HepG2 (cell line): ENCODE data around the gene FBF1. TPM values are rescaled to one million over a fixed set of nuclear protein-coding genes. Genes with fewer than 3 reads are reported as not detected.

Experiments used
- AGO2 ChIP-seq: fragments of 200-400 bp; formaldehyde crosslinking; optimal IDR thresholded peaks from 2 replicates; pipeline ENCODE3; 2017; ENCODE audit warnings: mild to moderate bottlenecking, low read depth, low read length, moderate library complexity
- AKAP8 ChIP-seq: sonication (generic); formaldehyde crosslinking; IDR thresholded peaks from 2 replicates; pipeline ENCODE4 v1.5.1; 2020; ENCODE audit warnings: mild to moderate bottlenecking, missing genetic modification reagents
- ARNT2 ChIP-seq: sonication (generic); formaldehyde crosslinking; IDR thresholded peaks from 2 replicates; pipeline ENCODE4 v1.8.0; 2022; ENCODE audit warnings: mild to moderate bottlenecking, low read depth, missing genetic modification reagents, moderate library complexity
- CREB3 ChIP-seq: sonication (generic); formaldehyde crosslinking; IDR thresholded peaks from 2 replicates; pipeline ENCODE4 v1.5.0; 2020; ENCODE audit warnings: missing genetic modification reagents
- HIC2 ChIP-seq: sonication (generic); formaldehyde crosslinking; IDR thresholded peaks from 2 replicates; pipeline ENCODE4 v1.9.0; 2022; ENCODE audit warnings: low read depth, missing genetic modification reagents
- KDM1A ChIP-seq: IDR thresholded peaks from 2 replicates; pipeline ENCODE4 v1.6.1; 2016; ENCODE audit warnings: missing compliant biosample characterization
- MTF2 ChIP-seq: sonication (generic); formaldehyde crosslinking; IDR thresholded peaks from 2 replicates; pipeline ENCODE4 v1.5.0; 2020; ENCODE audit warnings: missing genetic modification reagents, borderline replicate concordance
- NFYB ChIP-seq: sonication (generic); formaldehyde crosslinking; IDR thresholded peaks from 2 replicates; pipeline ENCODE4 v1.4.0; 2020; ENCODE audit warnings: missing genetic modification reagents
- PRPF4 ChIP-seq: fragments of 200-400 bp; formaldehyde crosslinking; IDR thresholded peaks from 2 replicates; pipeline ENCODE4 v1.6.1; 2016; ENCODE audit warnings: low read length, low read depth; ENCODE audit not compliant: poor library complexity, severe bottlenecking
- RFX1 ChIP-seq: fragments of 450-650 bp; IDR thresholded peaks from 2 replicates; pipeline ENCODE4 v1.6.1; 2017
- TEAD2 ChIP-seq: sonication (generic); formaldehyde crosslinking; IDR thresholded peaks from 2 replicates; pipeline ENCODE4 v1.9.0; 2021; ENCODE audit warnings: missing genetic modification reagents
- ZNF333 ChIP-seq: sonication (generic); formaldehyde crosslinking; IDR thresholded peaks from 2 replicates; pipeline ENCODE4 v1.4.0; 2020; ENCODE audit warnings: mild to moderate bottlenecking, missing genetic modification reagents, borderline replicate concordance
- polyA plus RNA-seq, 8 experiments: library from polyadenylated mRNA; depleted of rRNA in 3 of 8; stranded (reverse) in 7 of 8; unstranded in 1 of 8; fragments of >200 nt; fragmentation: Illumina TruSeq in 4 of 8; extraction: Trizol in 4 of 8; gene quantifications; 2 replicates each; pipeline versions ENCODE4 v1.2.1 to v1.2.3, GENCODE V29; 2011 to 2016; ENCODE audit warnings: low read depth in 4 of 8, missing spikeins in 1 of 8, mixed read lengths in 1 of 8; ENCODE audit not compliant: insufficient read depth in 1 of 8
- total RNA-seq, 5 experiments: library from RNA; depleted of rRNA; stranded (reverse); fragments of >200 nt; fragmentation: Illumina TruSeq; extraction: Trizol; gene quantifications; 2 replicates each; pipeline ENCODE4 v1.2.3, GENCODE V29; 2016; ENCODE audit warnings: low read depth in 1 of 5
- TF ChIP-seq, protein P1 (sequence below), 2 experiments: fragments of 450-650 bp in 1 of 2; sonication (generic) in 1 of 2; formaldehyde crosslinking in 1 of 2; IDR thresholded peaks; 2 replicates each; pipeline versions ENCODE4 v1.6.1 to v1.8.0; 2016 to 2022; ENCODE audit warnings: antibody characterized with exemption in 1 of 2, mild to moderate bottlenecking in 1 of 2, missing genetic modification reagents in 1 of 2

FBF1 gene
- total and polyA plus RNA-seq, 2 of the 13 experiments (the other 11 are each of a cell fraction or from before 2014, with no cell fraction given) = 2.4 to 8.1 TPM

DNA sequence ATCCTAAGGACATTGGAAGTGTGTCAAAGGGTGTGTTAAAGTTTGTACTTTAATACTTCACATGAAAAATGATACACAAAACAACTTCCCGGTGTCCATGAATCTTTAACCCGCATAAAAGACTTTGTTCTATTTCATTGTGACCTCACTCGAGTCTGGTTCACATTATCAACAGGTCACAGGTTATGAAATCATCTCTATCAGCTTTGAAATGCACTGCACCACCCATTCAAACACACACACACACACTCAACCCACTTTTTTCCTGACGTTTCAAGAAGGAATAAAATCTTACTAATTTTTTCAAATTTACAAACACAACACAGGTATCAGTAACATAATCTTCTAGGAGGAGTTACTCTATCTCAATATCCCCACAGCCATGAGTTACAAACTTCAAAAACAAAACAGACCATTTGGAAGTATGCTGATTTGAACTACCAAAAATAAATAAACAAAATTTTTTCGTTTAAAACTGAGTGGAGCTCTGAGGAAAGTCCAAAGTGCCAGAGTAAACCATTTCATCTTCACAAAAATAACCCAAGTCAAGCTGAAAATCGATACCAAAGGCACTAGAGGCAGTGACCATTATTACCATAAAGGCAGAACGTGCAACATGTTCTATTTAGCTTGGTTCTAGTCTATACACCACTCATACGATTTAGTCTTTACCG is 35.5 kb upstream of the FBF1 start (continued):
- TF ChIP-seq HIC2 (CRISPR knock-in tag) (no peak), AGO2 (no peak), AKAP8 (CRISPR knock-in tag) (no peak), ARNT2 (no peak), CREB3 (CRISPR knock-in tag) (no peak), ZNF333 (CRISPR knock-in tag) (no peak), TEAD2 (no peak), NFYB (CRISPR knock-in tag) (no peak), KDM1A (CRISPR knock-in tag) (no peak), RFX1 (no peak), MTF2 (no peak), PRPF4 (no peak)
- TF ChIP-seq, protein P1, sequence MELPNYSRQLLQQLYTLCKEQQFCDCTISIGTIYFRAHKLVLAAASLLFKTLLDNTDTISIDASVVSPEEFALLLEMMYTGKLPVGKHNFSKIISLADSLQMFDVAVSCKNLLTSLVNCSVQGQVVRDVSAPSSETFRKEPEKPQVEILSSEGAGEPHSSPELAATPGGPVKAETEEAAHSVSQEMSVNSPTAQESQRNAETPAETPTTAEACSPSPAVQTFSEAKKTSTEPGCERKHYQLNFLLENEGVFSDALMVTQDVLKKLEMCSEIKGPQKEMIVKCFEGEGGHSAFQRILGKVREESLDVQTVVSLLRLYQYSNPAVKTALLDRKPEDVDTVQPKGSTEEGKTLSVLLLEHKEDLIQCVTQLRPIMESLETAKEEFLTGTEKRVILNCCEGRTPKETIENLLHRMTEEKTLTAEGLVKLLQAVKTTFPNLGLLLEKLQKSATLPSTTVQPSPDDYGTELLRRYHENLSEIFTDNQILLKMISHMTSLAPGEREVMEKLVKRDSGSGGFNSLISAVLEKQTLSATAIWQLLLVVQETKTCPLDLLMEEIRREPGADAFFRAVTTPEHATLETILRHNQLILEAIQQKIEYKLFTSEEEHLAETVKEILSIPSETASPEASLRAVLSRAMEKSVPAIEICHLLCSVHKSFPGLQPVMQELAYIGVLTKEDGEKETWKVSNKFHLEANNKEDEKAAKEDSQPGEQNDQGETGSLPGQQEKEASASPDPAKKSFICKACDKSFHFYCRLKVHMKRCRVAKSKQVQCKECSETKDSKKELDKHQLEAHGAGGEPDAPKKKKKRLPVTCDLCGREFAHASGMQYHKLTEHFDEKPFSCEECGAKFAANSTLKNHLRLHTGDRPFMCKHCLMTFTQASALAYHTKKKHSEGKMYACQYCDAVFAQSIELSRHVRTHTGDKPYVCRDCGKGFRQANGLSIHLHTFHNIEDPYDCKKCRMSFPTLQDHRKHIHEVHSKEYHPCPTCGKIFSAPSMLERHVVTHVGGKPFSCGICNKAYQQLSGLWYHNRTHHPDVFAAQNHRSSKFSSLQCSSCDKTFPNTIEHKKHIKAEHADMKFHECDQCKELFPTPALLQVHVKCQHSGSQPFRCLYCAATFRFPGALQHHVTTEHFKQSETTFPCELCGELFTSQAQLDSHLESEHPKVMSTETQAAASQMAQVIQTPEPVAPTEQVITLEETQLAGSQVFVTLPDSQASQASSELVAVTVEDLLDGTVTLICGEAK (IDR thresholded peaks at IDR 0.05) = no peak
- TF ChIP-seq, protein P1 (CRISPR knock-in tag; IDR thresholded peaks at IDR 0.05) = no peak; the same call in 1 of the 2 replicates
